Skeletal muscle cell (primary cell): ENCODE results near the gene RBP3.
A peak's percentile ranks its signal among the peaks of the same experiment; 100 is the strongest.

Experiments
- DNase-seq: peaks from one replicate; pipeline ENCODE4 v3.0.0-alpha.2; 2010; ENCODE audit warnings: low read depth
- H3K4me3 ChIP-seq: 2 replicates; pipeline ENCODE4 v1.5.1; 2011; ENCODE audit warnings: low read depth, mild to moderate bottlenecking, control low read depth, low read length, moderate library complexity

Gene RBP3

GRCh38 chr10:47333532-47333931, 14.6 kb upstream of the RBP3 start:
- DNase-seq: no peak
- H3K4me3 ChIP-seq: no peak overlapping the region

GRCh38 chr10:47334466-47335295, 13.5 kb upstream of the RBP3 start:
- H3K4me3 ChIP-seq: no peak overlapping the region
- DNase-seq: no peak

- no peak for DNase-seq
- no peak overlapping the region for H3K4me3 ChIP-seq
These were observed 12.3 kb upstream of the RBP3 start for GRCh38 chr10:47335906-47336305.

GRCh38 chr10:47336387-47337134, 11.6 kb upstream of the RBP3 start:
- DNase-seq: no peak

GRCh38 chr10:47337310-47337709, 10.9 kb upstream of the RBP3 start:
- no peak for DNase-seq
- no peak overlapping the region for H3K4me3 ChIP-seq

More at GRCh38 chr10:47336387-47337134, 11.6 kb upstream of the RBP3 start:
- no peak overlapping the region for H3K4me3 ChIP-seq

- no peak for DNase-seq
These were observed 8.9 kb upstream of the RBP3 start for GRCh38 chr10:47339186-47339735.

GRCh38 chr10:47339759-47340607, 8.2 kb upstream of the RBP3 start:
- no peak overlapping the region for H3K4me3 ChIP-seq
- DNase-seq: no peak

More at GRCh38 chr10:47339186-47339735, 8.9 kb upstream of the RBP3 start:
- no peak overlapping the region for H3K4me3 ChIP-seq

- no peak overlapping the region for H3K4me3 ChIP-seq
- DNase-seq: peak; percentile 4
These were observed 7.5 kb upstream of the RBP3 start for GRCh38 chr10:47340608-47341170.

- no peak overlapping the region for H3K4me3 ChIP-seq
- DNase-seq: no peak
These were observed 2.9 kb upstream of the RBP3 start for GRCh38 chr10:47344996-47345870.

- DNase-seq: no peak
These were observed 1.4 kb upstream of the RBP3 start for GRCh38 chr10:47346581-47347302.

GRCh38 chr10:47347303-47347675, 874 bp upstream of the RBP3 start:
- no peak overlapping the region for H3K4me3 ChIP-seq
- DNase-seq: no peak

More at GRCh38 chr10:47346581-47347302, 1.4 kb upstream of the RBP3 start:
- no peak overlapping the region for H3K4me3 ChIP-seq

GRCh38 chr10:47348661-47349470, 703 bp downstream of the RBP3 start:
- H3K4me3 ChIP-seq: no peak overlapping the region
- DNase-seq: no peak

- no peak for DNase-seq
- H3K4me3 ChIP-seq: no peak overlapping the region
These were observed 1.4 kb downstream of the RBP3 start for GRCh38 chr10:47349516-47349915.

GRCh38 chr10:47349941-47350371, 1.8 kb downstream of the RBP3 start:
- no peak for DNase-seq
- no peak overlapping the region for H3K4me3 ChIP-seq

- H3K4me3 ChIP-seq: no peak overlapping the region
- DNase-seq: no peak
These were observed 2.8 kb downstream of the RBP3 start for GRCh38 chr10:47350671-47351640.
